HG03521 (cell line): ENCODE results near the gene S100A5.
"Not testable (repeated sequence)": the region's sequence is repeated elsewhere in the genome, so short reads cannot be mapped to it uniquely, and the experiment has no call there.

Experiments used
- ATAC-seq: cut with Tn5 transposase; IDR thresholded peaks from one replicate; pipeline ENCODE4 v1.9.1; 2021; ENCODE audit warnings: mild to moderate bottlenecking, moderate library complexity; ENCODE audit not compliant: unreplicated experiment

Gene S100A5

DNA sequence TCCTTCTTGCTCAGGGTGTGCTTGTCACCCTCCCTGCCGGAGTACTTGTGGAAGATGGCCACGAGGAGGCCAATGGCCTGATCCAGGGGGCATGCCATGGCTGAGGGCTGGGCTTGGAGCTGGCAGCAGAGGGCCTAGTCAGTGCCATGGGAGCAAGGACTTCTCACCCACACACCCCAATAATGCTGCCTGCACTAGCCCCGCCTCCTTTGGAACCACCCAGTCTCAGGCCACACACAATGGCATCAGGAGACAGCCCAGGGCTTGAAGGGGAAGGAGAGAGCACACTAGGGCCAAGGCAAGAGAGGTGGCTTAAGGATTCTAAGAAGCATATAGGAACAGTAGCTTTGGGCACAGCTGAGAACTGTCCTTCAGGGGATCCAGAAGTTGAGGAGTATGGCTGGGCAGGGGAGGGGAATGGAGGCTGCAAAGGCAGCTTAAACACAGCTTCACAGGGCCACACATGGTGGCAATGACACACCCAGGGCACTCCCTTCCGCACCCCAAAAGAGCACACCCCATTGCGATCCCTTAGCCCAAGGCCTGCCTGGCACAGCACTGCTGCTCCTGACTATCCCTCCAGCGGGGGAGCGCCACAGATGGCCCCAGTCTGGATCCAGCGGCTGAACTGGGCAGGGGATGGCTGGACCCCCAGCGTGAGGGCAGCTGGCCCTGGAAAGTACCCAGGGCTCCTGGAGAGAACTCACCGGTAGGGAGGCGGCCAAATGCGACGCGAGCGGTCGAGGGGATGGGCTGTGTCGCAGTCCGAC, 5.3 kb downstream of the S100A5 start, which contains the start of gene S100A6:
S100A6 (minus strand) TSS at position 750 of the 770 bp plus-strand sequence; CDS start at position 98, 652 bp downstream.
- ATAC-seq = no peak

DNA sequence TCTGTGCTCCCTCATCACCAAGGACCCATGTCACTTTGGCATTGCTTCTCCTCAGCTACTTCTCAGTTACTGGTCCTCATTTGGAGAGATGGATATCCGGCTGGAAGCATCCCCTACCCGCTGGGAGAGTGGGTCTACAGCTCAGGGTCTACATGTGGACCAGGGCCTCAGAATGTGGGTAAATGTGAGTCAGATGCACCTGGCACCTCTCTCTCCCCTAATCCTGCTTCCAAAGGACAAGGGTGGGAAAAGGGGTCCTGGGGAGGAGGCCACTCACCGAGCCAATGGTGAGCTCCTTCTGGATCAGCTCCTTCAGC, 5.9 kb downstream of the S100A5 start:
- ATAC-seq = no peak

DNA sequence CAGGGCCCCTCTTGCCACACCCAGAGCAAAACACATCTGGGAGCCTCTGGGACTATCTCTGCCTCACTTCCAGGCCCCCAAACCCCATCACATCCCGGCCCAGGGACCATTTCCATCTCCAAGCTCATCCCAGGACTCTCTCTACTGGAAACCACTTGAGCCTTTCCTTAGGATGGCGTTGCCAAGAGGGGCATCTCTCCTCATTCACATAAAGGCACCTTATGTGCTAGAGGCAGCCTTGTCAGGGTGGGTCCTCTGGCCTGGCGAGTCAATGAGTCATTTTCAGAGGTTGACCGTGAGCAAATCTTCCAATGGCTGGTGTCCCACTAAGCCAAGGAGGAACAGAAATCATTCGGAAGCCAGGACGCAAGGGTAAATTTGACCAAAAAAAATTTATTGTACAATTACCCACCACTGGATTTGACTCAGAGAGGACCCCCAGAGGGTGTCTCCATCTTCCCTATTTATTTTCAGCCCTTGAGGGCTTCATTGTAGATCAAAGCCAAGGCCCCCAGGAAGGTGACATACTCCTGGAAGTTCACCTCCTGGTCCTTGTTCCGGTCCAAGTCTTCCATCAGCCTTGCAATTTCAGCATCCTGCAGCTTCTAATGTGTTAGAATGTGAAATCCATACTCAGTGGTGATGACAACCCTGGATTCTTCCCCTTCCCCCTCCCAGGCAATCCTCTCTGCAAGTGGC, 6.4 kb downstream of the S100A5 start:
- ATAC-seq = no peak

DNA sequence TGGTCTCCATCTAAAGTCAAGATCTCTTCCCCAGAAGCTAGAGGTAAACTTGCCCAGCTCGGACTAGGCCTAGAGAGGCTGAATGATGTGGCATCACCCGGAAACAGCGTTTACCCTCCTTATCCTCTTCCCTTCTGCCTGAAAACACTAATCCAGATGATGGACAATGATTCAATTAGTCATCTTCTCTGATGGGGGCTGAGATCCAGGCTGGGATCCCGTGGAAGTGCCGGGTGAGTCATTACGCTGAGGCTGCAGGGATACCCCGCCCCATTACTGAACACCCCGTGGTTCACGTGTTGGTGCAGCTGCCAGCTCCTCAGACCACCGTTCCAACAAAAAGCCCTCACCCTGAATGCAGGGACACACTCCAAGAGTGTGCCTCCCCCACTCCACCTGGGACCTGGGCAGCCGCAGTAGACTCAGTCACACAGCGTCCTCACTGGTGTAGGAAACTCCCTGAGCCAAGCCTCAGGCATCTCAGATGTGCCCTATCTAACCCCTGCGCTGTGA, 7.0 kb downstream of the S100A5 start:
- no peak for ATAC-seq

DNA sequence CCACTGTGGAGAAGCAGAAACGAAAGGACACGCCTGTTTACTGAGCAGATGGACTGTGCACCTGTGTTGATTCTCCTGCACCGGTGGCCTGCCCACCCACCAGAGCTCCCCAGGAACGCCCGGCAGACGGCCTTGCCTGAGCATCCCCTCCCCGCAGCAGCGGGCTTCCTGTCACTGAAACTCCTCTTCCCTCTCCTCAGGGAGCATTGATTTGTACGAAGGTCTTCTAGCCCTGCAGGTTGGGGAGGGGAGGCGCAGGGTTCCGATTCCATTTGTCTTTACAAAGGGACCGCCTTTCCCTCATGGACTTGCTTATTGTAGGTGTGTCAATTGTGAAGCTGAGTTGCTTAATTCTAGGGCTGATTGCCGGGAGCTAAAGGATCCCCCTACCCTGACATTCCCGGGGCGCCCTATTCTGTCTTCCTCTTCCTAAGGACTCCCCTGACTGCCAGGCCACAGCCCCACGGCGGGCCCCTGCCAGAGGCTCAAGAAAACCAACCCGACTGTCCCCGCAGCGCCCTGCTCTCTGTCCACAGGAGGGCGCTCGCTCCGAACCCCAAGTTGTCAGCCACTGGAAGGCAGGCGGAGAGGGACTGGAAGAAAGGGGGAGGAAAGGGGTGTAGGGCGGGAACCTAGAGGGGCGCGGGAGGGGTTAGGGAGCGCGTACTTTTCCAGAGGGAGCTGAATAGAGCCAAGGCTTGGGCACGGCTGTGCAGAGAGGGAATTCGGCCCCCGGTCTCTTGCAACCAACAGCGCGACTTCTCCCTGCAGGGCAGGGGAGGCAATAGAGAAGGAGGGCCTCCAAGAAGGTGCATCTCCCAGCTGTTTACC, 7.8 kb downstream of the S100A5 start:
- ATAC-seq = no peak

DNA sequence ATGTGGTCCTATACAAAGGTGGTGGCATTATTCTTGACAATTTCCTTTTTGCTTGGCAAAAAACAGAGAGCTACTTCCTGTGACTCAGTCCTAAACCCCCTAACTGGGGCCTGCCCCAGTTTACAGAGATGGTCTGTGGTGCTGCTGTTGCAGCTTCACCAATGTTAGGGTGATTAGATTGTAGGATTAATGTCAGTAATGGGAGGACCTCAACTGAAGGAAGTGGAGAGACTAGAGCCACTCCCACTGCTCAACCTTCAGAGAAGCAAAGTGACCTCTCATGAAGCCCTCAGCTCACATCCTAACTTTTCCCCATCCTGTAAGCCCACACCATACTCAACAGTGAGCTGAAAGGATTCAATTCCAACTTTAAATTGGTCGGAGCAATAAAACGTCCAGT, 8.6 kb downstream of the S100A5 start:
- no peak for ATAC-seq

DNA sequence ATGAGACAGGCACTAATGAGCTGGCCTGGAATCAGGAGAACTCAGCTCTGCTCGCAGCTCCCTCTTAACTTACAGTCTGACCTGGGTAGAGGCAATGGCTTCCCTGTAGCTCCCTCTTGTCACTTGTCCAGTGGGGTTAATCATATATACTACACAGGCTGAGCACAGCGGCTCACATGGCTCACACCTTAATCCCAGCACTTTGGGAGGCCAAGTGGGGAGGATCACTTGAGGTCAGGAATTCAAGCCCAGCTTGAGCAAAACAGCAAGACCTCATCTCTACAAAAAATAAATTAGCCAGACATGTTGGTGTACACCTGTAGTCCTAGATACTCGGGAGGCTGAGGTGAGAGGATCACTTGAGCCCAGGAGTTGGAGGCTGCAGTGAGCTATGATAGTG, 9.1 kb downstream of the S100A5 start:
- ATAC-seq = no peak

DNA sequence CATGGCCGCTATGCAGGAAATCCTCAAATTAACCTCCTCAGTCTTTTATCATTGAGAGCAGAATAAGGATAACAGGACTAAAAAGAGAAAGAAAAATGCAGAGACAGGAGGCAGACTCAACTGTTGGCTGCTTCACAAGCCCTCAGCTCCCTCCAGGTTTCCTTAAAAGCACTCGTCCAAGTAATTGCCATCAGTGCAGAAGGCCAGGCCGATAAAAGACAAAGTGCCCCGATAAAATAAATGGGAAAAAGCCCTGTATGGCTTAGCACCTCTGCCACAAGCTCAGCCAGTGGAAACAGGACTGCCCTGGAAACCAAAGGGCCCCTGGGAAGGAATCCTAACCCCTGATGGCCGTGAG, 13.1 kb downstream of the S100A5 start:
- ATAC-seq = no peak

DNA sequence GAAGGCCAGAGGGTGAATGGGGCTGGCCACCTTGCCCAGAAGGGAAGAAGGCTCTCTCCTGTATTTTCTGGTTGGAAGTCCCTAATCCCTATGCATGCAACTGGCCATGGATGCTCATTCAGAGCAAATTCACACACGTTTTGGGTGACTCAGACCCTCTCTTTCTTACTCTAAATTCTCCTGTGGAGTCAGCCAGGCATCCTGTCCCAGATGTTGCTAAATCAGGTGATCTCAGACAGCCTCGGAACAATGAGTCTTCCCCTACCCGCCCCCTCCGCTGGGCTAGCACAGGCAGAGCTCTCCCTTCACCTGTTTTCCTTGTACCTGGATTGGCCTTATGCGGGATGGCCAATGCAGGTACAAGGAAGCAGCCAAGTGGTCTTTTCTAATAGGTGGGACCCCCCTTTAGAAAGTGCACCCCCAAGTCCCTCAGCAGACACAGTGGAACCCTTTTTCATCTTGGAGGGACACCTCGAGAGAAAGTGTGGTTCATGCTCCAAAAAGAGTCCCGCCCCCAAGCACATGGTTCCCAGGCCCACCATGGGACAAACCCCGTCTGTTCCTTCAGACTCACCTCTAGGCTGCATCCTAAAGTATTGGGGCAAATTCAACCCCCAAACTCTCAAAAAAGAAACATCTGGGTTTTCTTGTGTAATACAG, 13.6 kb downstream of the S100A5 start:
- no peak for ATAC-seq

DNA sequence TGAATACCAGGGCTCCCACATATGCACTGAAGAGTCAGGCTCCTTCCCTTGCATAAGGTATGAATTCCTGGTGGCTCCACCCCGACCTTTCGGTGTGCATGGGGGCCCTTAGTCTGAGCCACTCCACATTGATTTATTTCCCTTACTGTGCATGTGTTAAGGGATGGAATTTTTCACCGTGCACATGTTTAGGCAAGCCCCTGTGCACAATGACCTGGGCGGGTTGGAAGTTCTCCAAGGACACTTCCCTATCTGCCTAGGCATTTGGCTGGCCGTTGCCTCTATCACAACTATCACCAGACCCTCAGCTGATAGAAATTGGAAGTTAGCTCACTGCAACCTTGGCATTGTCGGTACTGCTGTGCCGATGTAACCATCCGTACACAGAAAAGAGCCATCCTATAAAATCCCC, 14.6 kb downstream of the S100A5 start:
- no peak for ATAC-seq

DNA sequence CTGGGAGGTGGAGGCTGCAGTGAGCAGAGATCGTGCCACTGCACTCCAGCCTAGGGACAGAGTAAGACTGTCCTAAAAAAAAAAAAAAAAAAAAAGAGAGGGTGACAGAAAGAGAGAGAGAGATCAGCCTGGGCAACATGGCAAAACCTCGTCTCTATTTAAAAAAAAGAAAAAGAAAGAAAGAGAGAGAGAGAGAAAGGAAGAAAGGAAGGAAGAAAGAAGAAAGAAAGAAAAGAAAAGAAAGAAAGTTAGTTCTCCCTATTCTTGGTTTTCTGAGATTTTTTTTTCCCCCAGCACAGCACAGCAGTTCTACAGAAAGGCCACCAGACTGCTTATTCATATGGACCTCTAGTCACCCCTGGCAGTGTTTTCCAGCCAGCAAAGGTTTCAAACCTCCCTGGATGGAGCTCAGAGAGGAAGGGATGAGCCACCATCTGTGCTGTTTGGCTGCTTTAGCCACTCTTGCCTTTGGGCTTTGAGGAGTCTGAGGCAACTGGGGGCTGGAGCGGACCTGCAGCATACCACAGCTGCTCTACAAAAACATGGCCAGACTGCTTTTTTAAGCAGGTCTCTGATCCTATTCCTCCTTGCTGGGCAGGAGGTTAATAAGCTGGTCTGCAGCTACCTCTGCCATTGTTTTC, 15.5 kb downstream of the S100A5 start:
- ATAC-seq = no peak

DNA sequence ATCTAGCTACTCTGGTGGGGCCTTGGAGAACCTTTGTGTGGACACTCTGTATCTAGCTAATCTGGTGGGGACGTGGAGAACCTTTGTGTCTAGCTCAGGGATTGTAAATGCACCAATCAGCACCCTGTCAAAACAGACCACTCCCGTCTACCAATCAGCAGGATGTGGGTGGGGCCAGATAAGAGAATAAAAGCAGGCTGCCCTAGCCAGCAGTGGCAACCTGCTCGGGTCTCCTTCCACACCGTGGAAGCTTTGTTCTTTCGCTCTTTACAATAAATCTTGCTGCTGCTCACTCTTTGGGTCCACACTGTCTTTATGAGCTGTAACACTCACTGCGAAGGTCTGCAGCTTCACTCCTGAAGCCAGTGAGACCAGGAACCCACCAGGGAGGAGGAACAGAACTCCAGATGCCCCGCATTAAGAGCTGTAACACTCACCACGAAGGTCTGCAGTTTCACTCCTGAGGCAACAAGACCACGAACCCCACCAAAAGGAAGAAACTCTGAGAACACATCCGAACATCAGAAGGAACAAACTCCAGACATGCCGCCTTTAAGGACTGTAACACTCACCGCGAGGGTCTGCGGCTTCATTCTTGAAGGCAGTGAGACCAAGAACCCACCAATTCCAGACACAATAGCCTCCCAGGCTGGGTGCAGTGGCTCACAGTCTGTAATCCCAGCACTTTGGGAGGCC, 18.2 kb downstream of the S100A5 start:
- not testable (repeated sequence) for ATAC-seq

DNA sequence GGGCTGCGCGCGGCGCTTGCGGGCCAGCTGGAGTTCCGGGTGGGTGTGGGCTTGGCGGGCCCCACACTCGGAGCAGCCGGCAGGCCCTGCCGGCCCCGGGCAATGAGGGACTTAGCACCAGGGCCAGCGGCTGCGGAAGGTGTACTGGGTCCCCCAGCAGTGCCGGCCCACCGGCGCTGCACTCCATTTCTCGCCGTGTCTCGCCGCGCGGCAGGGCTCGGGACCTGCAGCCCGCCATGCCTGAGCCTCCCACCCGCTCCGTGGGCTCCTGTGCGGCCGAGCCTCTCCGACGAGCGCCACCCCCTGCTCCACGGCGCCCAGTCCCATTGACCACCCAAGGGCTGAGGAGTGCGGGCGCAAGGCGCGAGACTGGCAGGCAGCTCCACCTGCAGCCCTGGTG, 18.9 kb downstream of the S100A5 start:
- ATAC-seq = not testable (repeated sequence)

DNA sequence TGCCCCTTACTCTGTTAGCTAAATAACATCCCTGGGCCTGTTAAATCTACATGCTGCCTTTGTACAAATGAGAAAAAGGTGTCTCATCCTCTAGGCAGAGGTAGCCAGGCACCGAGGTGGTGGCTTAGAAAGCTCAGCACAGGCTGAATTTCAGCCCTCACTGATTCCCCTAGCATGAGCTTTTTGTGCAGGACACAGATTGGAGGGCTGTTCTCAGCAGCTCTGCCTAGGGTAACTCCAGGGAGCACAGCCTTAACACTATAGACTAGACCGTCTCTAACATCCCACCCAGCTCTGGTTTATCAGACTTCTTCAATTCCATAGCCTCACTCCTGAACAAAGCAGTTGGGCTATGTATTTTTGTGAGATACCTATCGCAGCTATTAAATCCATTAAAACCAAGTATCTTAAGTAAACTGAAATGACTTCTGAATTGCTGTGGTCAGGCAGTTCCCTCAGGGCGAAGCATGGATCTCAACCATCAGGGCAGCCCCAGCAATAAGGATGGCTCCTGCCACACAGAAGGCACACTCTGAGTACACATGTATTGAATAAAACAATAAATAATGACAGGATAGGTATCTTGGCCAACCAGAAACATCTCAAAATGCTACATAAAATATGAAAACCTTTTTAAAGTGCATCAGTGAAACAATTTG, 19.8 kb downstream of the S100A5 start:
- ATAC-seq = no peak

DNA sequence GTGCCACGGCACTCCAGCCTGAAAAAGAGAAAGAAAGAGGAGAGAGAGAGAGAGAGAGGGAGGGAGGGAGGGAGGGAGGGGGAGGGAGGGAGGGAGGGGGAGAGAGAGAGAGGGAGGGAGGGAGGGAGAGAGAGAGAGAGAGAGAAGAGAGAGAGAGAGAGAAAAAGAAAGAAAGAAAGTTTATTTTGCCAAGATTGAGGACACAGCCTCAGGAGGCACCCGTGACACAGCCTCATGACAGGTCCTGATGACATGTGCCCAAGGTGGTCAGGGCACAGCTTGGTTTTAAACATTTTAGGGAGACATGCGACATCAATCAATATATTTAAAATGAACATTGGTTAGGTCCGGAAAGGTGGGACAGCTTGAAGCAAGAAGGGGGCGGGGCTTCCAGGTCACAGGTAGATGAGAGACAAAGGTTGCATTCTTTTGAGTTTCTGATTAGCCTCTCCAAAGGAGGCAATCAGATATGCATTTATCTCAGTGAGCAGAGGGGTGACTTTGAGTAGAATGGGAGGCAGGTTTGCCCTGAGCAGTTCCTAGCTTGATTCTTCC, 20.5 kb downstream of the S100A5 start:
- not testable (repeated sequence) for ATAC-seq

DNA sequence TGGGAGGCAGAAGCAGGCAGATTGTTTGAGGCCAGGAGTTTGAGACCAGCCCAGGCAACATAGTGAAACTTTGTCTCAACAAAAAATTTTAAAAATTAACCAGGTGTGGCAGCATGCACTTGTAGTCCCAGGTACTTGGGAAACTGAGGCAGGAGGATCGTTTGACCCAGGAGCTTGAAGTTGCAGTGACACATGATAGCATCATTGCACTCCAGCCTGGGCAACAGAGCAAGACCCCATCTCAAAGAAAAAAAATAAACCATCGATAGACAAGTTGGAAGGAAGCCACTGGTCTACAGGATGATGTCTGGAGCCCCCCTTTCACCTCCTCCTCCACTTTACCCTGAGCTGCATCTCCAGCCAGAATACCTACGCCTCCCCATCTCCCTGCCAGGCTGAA, 21.5 kb downstream of the S100A5 start:
- ATAC-seq = no peak

DNA sequence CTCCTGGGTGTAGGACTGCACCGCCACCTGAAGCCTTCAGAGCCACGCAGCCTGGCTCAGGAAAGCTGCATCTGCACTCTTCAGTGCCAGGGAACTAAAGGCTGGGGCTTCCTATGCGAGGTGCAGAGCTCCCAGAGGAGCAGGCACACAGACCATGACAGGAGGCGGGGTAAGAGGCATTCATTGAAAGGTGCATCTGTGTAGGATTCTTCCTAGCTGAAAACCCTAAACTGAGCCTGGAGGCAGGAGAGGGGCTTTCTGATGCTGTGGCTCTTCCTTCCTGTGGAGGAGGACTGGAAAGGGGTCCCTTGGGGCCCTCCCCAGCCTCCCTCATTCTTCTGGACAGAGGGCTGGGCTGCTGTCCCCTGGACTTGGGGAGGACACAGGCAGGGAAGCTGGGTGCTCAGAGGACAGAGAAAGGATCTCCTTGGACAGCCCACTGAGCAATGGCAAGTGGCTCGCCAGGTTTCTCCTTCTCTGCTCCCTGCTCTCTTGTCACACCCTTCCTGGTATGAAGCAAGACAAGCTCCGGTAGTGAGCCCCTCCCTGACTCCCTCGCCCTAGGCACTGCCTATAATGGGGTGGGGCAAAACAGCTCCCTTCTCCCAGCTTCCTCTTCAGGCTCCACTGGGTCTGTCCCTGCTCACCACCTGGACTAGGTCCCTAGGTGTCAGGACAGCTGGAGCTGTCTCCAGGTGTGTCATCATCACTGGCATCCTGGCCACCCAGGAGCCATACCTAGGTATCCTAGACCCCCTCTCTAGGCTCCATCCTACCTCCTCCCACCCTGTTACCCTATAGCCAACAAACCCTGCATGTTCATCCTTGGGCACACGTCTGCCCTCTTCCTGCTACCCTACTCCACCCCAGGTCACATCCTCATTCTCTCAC, 25.0 kb downstream of the S100A5 start:
- ATAC-seq = no peak

DNA sequence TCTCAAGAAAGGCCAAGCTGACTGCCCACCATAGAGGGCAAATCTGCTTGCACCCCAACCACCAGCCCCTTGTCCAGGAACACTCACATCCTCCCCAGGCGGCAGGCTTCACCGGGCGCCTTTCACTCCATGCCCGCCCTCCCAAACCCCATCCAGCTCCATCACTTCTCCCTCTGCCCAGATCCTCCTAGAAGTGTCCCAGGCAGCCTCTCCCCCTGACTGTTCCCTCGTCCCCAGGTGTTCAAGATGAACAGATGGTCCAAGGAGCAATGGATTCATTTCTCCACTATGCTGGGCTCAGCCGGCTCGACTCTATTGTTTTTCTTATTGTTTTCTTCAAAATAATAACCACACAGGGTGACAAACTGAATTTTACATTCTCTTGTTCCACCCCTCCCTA, 27.1 kb downstream of the S100A5 start:
- no peak for ATAC-seq
